NCI-H187 treated with DMSO at 0.1 percent for 48 hours (cell line): Measurements from ENCODE around the gene BAHCC1.

Experiments used
- DNase-seq: peaks from one replicate; lab custom pipeline; 2025; lab: John Stamatoyannopoulos, UW

The BAHCC1 gene

GRCh38 chr17:81367171-81367570 is 28.1 kb upstream of the BAHCC1 start:
- no peak for DNase-seq

- DNase-seq = no peak
Observed at GRCh38 chr17:81368161-81369022, 26.9 kb upstream of the BAHCC1 start.

DNA sequence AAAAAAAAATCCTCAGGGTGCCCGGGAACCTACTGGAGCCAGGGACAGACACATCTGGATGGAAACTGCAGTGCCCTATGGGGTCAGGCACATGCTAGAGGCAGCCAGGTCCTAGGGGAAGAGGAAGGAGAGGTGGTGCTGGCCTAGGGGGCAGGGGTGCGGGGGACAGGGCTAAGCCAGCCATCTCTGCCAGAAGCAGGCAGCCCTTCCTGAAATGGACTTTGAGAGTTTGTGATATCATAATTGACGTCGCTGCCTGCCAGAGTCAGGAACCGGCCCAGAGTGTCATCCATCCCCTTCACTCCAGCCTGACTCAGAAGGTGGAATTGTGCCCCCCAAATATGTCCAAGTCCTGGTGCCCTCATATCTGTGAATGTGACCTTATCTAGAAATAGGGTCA is 25.0 kb upstream of the BAHCC1 start:
- DNase-seq = no peak

GRCh38 chr17:81371910-81372760 is 23.1 kb upstream of the BAHCC1 start:
- no peak for DNase-seq

DNA sequence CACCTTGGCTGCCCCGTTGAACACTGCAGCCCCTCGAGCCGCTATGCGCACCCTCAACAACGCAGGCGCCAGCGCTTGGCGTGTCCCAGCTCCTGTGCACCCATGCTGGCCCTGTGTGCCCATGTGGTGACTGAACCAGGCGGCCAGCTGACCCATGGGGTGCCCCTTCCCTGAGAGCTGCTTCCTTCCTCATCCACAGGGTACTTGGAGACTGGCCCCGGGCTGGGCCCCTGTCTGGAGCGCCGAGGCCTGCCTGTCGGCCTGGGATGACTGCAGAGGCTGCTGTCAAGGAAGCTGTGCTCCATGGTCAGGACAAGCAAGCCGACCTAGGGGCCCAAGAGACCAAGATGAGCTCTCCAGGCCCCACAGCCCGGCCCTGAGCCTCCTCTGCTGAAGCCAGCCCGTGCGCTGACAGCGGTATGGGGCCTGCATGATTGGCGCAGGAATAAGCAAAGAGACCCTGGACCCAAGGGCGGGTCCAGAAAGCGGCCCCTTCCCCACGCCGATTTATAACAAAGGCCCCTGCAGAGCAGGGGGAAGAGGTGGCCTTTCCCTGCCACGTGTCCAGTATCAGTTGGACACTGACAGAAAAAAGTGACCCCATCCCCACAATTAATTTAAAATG is 21.6 kb upstream of the BAHCC1 start:
- DNase-seq = no peak

GRCh38 chr17:81374890-81375289 is 20.4 kb upstream of the BAHCC1 start:
- DNase-seq = no peak

- DNase-seq = no peak
Observed at GRCh38 chr17:81376946-81377714, 18.1 kb upstream of the BAHCC1 start.

GRCh38 chr17:81378941-81379511 is 16.2 kb upstream of the BAHCC1 start:
- DNase-seq = no peak

DNA sequence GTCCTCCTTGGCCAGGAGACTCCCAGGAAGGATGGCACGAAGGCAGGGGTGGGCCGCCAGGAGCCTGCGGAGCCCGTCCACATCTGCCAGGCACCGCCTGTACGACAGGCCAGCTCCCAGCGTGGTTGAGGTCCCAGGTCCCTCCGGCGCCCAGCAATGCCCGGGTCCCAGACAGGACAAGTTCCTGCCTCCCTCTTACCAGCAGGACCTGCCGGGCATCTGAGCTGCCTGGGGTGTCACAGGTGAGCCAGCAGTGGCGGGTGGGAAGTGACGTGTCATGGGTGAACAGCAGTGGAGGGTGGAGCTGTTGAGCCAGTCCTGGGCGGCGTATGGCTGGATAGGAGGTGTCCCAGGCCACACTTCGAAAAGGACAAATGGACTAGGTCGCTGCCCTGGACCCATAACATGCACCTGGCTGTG is 15.7 kb upstream of the BAHCC1 start:
- no peak for DNase-seq

- no peak for DNase-seq
Observed at GRCh38 chr17:81380131-81380530, 15.1 kb upstream of the BAHCC1 start.

- DNase-seq = no peak
Observed at GRCh38 chr17:81380666-81381518, 14.4 kb upstream of the BAHCC1 start.

DNA sequence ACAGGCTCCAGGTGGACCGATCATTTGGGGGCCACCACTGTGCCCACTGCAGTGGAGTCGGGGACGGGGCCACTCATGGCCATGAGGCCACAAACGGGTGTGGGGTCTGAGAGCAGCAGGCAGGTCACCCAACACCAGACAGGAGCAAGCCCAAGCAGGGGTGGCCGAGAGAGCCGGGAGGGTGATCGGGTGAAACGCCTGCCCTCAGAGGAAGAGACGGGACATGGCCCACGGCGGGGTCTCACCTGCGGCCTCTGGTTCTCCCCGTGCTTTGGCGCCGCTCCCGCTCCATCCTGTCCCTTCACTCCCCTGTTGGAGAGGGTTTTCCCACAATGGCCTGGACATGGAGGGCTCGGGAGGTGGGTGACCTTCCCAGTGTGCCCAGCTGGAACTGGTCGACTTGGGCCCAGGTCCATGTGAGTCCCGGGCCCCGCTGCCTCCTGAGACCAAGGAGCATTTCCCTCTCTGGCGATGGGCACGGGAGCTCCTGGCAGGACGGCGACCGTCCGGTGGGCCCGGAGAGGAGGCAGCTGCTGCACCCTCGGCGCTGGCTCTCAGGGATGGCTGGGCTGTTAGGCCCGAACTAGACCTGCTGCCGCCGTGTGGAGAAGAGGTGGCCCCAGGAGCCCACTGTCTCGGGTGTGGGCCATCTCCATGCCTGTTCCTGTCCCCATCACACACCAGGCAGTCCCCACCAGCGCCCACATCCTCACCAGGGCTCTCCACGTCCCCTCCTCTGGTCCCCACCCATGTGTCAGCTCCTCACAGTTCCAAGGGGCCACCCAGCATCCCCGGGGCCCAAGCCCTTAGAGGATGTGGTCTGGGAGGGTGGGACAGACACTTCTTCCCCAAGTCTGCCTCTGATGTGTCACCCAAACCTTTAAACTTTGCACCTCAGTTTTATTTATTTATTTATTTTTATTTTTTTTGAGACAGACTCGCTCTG is 13.4 kb upstream of the BAHCC1 start:
- no peak for DNase-seq

- no peak for DNase-seq
Observed at GRCh38 chr17:81382851-81383250, 12.4 kb upstream of the BAHCC1 start.

- no peak for DNase-seq
Observed at GRCh38 chr17:81383504-81384421, 11.5 kb upstream of the BAHCC1 start.

DNA sequence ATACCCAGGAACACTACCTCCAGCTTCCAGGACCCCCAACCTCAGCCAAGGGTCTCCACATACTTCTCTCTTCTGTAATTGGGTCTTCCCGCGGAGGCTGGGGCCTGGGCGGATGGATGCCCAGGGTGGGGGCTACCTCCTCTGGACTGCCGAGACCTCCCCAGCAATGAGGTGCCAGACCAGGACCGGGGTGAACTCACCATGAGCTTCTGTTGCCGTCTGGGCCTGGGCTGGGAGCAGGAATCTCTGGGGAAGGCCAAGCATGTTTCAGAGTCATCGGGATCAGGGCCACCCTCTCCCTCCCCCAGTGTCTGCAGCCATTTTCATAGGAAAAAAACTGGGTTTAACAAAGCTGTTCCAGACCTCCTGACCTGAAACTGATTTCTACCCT is 10.3 kb upstream of the BAHCC1 start:
- no peak for DNase-seq

DNA sequence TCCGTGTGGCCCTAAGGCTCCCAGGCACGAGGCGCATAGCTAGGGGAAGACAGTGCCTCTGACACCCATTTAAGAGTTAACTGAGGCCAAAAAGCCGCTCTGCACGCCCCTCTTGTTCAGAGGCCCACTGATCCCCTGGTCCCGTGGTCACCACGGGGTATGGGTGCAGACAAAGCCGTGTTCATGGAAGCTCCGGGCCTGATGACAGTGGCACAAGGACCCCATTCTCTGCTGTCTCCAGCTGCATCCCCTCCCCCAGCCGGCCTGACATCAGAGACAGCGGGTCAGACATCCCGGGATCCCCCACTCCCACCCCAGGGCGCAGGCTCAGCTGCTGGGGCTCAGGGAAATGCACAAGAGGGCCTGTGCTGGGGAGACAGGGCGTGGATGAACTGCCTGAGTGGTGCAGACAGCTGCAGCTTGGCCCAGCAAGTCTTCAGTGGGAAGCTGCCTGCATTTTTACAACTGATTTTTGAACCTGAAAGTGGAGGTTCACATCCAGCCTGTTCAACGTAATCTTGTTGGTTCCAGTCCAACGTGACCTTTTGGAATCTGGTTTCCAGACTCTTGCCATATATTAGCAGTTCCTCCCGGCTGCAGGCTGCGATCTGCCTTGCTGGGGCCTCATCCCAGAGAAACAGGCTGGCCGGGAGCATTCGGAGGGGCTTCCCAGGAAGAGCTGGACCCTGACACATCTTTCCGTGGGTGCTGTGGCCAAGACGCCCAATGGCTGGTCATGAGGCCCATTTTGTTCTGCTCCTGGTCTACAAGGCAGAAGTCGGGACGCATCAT is 9.7 kb upstream of the BAHCC1 start:
- no peak for DNase-seq

- no peak for DNase-seq
Observed at GRCh38 chr17:81386141-81386645, 9.1 kb upstream of the BAHCC1 start.
